GM15510 (cell line): ENCODE measurements around the gene PLB1.

Experiments used
- POLR2A ChIP-seq: IDR thresholded peaks from 3 replicates; pipeline ENCODE4 v1.6.1; 2011; ENCODE audit warnings: borderline replicate concordance; ENCODE audit not compliant: insufficient read length; ENCODE audit errors: extremely low read depth

PLB1 gene

DNA sequence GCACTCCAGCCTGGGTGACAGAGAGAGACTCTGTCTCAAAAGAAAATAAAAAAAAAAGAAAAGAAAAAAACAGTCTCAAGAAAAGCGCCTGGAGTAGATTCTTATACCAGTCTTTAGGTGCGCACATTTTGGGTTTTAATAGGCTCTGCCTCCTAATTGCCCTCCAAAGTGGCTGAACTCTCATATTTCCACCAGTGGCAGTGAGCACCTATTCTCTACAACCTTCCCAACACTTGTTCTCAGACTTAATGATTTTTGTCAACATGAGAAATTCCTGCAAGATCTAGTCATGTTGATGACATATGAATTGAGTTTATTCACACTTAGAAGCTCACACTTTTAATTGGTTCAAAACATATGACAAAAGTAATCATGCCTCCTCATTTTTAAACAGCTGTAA is 39.0 kb downstream of the PLB1 start:
- TF ChIP-seq POLR2A: no peak

DNA sequence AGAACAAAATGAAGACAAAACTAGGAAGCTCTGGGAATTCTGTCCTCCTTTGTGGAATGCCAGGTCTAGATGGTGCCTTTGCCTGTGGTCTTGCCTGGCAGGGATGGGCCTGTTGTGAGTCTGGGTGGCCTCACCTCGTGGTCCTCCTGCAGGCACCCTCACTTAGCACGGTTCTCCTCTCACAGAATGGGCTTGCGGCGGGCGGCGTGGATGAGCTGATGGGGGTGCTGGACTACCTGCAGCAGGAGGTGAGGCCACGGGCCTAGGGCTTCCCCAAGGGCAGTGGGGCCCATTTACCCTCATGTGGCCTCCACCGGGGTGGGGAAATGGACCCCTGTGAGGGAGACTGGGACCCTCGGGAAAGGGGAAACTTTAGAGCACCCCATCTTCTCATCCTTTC is 42.3 kb downstream of the PLB1 start:
- no peak for TF ChIP-seq POLR2A

DNA sequence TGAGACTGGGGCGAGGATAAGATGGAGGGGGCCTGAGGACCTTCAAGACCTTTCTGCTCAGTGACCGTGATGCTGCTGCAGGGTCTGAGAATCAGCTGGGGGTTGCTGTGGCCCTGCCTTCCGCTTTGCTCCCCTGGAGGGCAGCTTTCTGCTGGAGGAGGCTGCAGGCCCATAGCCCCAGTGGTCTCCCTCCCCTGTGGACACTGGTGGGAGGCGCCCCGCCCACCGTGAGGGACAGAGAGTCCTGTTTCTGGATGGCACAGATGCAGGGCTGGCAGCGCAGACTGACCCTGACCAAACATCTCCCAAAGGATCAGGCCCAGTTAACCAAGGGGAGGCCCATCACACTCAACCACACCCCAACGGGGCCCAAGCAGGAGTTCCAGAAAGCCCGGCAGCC is 42.8 kb downstream of the PLB1 start:
- no peak for TF ChIP-seq POLR2A

DNA sequence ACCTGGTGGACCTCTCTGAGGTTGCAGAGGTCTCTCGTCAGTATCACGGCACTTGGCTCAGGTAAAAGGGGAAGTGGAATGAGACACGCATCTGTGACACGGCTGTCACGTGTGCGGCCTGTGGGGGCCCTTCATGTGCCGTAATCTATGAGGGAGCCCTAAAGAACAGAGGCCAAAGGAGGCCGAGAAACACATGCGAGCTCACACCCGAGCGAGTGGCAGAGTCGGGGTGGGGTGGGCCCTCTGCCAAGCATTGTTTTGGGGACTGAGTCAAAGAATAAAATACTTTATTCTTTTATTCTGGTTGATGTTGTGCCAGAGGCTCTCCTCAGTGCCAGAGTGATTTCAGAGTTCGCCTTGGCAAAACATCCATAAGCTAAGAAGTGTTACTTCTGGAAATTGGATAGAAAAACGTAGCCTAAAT is 43.3 kb downstream of the PLB1 start:
- no peak for TF ChIP-seq POLR2A

DNA sequence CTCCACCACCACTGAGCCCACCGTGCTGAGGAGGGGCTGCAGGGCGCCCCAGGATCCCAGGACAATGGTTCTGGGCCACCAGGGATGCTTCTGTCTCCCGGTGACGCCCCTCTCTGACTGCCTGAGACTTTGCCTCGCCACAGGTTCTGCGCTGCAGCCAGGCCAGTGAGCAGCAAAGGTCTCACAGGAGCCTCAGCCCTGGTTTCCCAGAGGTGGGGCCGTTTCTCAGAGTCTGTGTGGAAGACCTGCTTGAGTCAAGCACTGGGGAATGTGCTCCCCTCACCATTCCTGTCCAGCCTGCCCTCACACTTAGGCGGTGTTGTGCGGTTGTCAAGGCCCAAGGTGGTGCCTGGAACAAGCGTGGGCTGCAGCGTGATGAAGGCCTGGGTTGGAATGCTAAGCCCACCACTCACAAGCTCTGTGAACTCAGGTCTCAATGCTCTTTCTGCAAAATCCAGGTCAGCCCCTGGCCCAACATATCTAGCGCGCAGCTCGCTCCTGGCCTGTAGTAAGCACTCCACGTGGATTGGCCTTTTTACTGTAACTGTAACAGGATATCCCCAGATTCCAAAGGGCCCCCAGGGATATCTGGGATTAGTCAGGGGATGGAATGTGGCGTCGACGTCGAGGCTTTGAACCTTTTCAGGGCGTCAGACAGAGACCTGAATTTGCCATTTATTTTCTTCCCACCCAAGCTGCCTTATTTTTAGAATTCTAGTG is 47.6 kb downstream of the PLB1 start:
- no peak for TF ChIP-seq POLR2A

DNA sequence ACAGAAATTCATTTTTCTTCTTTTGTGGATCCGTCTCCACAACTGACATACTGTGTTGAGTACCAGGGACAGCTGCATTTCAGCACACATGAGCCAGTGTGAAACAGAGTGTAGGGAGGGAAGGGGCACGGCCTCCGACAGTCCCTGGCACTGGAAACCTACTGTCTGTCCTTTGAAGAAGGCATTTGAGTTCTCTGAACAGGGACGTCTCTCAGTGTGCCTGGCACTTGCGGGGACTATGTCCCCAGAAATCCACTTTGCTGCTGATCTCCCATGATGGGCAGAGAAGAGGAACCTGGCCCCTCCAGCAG is 48.1 kb downstream of the PLB1 start:
- no peak for TF ChIP-seq POLR2A

DNA sequence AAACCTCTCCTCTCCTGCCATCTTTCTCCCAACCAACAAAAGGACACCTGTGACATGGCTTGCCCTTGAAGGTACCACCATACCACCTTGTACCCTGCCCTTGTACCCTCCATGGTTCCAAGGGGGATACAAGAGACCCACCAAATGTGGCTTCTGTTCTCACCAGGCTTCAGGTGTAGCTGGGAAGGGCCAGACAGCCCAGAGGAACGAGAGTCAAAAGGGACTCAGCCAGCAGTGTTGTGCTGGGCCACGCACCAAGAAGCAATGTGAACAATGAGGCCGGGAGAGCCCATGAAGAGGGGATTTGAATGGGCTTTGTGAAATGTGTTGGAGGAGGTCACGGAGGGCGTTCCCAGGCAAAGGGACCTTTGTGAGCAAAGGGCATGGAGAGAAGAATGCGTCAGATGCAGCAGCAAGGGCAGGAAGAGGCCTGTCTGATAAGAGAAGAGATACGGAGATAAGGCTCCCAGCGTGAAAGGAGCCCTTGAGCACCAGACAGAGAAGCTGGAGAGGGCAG is 48.6 kb downstream of the PLB1 start:
- TF ChIP-seq POLR2A: no peak

DNA sequence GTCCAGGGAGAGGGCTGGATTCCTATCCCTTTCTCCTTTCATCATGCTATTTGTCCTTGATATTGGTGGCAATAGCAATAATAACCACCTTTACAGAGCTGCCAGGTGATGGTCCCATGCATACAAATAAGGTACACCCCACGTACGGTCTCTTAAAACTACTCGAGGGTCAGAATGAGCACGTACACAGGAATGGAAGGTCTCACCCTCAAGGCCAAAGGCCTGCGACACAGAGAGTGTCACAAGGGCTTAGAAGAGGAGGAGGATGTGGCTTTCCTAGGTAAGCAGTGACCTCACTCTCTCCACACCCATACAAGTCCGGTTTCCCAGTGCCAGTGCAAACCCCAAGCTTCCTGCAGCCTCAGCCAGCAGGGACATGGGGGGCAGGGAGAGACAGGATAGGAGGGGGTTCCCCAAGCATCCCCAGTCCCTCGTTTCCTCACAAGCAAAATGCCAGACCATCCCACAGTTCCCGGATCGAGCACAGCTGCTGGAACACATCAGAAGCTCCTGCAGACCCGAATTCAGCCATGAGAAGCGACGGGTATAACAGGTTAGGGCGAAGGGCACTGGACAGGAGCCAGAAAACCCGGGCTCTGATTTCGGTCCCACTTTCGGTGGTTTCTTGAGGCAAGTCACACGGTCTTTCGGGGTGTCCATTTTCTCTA is 49.2 kb downstream of the PLB1 start:
- no peak for TF ChIP-seq POLR2A

DNA sequence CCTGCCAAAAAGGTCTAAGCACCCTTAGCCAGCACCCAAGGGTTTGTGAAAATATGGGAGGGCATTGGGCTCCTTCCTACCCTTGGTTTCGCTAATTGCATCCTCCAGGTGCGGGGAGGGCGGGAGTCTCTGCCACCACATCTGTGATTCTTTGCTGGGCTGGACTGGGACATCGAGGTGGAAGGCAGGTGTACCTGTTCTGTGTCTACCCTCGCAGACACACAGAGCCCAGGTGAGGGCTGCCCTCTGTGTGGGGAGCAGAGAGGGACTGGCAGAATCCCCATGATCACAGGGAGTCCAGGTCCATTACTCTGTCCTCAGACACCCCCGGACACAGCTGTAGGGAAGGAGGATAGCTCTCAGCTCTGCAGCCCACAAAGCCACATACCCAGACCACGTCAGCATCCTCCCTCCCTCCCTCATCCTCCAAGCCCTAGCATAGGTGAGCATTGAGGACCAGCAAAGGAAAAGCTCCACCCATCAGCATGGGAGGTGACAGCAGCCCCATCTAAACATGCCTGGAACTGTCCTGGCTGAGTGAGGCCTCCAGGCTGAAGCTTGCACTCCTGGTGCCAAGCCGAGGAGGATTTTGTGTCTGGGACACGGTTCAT is 49.8 kb downstream of the PLB1 start:
- TF ChIP-seq POLR2A: no peak

DNA sequence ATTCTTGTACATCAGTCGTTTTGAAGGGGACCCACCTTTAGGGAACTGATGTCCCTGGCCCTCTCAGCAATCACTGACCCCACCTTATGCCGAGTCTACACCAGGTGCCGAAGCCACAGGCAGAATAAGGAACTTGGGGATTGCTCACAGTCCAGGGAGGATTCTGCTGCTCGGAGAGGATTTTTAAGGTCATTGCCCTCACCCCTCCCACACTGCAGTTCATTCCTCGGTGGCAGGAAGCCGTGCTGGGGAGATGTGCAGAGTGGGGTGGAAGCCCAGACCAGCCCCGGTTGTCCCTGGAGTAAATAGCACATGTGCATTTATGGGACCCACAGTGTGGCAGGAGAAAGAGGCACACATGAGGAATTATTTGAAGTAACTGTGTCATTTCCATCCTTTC is 50.4 kb downstream of the PLB1 start:
- no peak for TF ChIP-seq POLR2A

DNA sequence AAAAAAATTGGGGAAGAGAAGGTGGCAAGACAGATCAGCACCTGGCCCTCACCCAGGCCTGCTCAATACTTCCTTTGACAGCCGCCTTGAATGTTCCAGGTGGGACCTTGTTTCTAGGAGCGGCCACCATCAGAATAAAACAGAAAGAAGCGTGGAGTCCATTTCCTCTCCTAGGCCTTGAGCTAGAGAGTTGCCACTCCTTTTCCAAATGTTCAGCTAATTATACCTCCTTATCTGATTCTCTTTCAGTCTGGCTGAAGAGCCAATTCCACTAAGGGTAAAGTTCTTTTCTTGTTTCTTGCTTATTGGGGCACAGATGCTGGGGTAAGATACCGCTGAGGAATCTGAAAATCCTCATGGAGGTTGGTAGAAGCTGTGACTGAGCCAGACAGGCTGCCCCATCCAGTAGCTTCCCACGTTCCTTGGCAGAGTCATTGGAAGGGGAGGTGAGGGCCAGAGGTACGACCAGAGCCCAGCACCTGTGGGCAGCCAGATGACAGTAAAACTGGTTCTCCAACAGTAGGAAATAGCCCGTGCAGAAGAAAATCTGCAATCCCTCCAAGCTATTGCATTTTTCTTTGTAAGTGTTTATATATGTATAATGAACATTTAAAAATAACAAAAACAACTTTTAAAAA is 51.5 kb downstream of the PLB1 start:
- TF ChIP-seq POLR2A: no peak

DNA sequence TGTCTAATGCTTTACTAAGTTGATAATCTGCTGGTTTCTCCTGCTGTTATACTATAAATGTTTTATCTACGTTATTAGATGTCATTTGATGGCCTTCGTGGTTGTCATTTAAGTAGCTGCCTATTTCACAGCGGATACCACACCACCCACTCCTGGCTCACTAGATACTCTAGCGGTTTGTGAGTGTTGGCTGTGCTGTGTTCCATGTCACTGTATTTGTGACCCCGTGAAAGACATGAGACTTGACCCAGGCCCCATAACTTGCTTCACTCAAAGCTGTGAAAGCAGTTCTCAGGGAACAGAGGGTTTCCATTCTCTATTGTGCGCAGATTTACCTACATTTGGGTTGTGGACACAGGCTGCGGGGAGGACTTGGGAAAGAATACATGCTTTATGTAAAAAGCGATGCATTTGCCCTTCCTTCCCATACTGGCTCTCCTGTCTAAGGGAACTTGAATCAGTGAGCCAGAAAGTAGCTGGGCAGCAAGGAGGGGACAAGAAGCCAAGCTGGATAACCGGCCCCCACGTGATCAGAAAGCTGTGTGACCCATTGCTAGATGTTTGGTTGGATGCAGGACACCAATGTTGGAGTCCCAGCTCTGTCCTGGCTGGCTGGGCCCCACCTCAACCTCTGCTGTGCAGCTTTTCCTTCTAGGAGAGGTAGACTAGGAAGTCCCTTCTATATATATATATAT is 52.2 kb downstream of the PLB1 start:
- no peak for TF ChIP-seq POLR2A

DNA sequence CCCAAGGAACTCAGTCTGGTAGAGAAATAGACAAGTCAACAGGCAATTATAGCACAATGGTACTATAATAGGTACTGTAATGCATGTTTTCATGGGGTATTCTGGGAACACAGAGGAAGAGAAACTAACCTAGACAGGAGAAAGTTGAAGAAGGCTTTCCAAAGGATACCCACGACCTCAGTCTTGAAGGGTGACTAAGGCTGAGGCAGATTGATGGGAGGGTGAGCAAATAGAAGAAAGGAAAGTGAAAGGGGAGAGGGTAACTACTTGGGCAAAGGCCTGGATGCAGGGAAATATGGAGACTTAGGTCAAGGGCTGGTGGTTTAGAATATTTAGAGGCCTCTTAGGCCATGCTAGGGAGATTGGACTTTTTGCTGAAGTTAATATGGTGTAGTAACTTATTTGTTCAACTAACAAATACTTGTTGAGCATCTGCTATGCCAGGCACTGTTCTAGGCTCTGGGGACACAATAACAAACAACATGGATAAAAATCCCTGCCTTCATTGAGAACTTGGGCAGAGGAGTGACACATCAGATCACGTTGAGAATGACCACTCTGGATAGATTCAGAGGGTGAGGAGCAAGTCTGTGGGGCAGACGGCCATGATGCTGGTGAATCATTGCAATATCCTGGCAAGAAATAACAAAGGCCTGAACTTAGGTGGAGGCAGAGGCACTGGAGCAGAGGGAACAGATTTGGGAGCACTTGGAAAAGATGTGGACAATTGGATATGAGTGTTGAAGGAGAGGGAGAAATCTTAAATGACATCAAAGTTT is 56.4 kb downstream of the PLB1 start:
- no peak for TF ChIP-seq POLR2A

DNA sequence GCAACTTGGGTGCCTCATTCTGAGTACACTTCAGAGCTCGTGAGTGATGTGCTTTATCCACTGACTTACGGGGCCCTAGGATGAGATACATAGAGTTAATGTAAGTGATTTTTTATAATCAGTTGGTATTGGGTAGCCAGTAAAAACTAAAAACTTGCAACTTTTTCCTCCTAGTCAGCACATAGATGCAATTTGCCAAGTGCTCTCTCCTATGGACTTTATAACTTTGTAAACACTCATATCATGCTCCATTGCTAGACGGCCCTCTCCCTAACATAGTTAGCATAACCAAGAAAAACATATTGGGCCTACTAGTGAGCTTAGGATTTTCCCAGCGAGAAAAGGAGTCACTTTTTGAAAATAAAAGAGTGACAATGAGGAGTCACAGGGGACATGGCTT is 60.4 kb downstream of the PLB1 start:
- TF ChIP-seq POLR2A: no peak
